Measurements from ENCODE around the gene ARPC1B.
A peak's percentile ranks its signal among the peaks of the same experiment; 100 is the strongest.
"Not testable (repeated sequence)": the region's sequence is repeated elsewhere in the genome, so short reads cannot be mapped to it uniquely, and the experiment has no call there.

ARPC1B gene

DNA sequence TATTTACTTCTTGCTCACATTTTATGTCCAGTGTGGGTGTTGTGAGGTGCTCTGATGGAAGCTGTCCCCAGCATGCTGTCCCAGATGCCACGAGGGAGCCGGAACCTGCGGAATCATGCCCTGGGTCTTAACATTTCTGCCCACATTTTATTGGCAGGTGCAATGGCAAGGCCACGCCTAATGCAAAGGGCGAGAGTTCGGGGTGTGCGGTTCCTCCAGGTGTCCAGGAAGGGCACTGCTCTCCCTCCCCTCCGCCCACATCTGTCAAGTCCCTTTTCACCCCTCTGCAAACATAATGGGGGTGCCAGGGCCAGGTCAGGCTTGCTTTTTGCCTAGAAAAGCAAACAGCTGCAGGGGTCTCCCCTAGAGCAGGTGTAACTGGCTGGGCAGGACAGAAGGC lies 17.5 kb downstream of the ARPC1B start:
- DNase-seq, result no peak

DNA sequence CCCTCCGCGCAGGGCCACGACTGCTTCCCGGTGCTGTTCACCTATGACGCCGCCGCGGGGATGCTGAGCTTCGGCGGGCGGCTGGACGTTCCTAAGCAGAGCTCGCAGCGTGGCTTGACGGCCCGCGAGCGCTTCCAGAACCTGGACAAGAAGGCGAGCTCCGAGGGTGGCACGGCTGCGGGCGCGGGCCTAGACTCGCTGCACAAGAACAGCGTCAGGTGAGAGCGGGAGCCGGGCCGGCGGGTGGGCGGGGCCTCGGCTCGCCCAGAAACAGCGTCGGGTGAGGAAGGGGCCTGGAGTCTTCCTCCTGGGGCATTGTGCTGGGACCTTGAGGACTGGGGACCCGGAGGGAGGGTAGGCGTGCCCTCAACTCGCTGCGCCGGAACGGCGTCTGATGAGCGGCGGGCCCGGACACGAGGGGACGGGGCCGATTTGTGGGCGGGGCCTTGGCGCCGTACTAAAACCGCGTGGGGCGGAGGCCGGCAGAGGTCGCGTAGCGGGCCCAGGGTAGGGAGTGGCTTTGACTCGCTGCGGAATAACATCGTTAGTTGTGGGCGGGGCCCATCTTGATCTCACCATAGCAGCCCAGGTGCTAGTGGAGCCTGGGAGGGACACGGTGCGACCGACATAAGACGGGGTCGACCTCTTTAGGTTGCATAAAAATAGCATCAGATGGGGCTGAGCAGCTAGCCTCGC lies 18.3 kb downstream of the ARPC1B start:
- DNase-seq, result peak; percentile 72

DNA sequence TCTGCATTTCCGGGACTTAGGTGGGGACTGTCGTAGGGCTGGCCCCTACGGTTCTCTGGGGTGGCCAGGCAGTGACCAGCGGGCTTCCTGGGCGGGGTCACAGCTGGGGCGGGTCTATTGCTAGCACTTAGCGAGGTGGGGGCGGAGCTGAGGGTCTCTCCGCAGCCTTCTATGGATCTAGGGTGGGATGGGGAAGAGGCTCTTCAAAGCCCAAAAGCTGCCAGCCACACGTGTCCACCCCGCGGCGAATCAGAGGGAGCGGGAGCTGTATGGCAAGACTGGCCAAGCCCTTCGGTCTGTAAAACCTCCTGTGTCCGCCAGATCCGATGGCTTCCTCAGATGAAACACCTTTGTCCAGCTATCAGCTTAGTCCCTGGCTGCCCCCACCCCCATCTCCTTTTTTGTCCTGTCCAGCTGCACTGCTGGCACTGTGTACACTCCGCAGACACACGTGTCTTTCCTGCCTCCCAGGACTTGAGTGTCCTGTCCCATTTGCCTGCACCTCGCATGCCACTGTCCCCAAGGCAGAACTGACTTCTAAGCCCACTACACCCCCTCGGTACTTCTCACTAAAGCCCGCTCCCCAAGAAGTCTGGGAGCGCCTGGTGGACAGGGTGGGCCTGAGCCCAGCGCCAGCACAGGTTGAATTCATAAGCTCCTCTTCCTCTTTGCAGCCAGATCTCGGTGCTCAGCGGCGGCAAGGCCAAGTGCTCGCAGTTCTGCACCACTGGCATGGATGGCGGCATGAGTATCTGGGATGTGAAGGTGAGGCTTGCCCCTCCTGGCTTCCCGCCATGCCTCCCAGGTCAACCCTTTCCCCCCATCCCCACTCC lies 19.0 kb downstream of the ARPC1B start:
- DNase-seq, result no peak

DNA sequence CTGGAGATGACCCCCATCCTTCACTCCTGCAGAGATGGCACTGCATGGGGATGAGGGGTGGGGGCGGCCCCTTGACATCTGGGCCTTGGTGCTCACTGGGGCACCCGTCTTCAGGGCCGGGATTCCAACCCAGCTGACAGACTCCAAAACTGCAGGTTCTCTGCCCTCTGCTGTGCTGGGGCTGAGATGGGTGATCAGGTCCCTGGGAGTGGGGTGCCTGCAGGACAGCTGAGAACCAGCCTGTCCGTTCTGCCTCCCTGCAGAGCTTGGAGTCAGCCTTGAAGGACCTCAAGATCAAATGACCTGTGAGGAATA lies 19.6 kb downstream of the ARPC1B start:
- no peak for DNase-seq

DNA sequence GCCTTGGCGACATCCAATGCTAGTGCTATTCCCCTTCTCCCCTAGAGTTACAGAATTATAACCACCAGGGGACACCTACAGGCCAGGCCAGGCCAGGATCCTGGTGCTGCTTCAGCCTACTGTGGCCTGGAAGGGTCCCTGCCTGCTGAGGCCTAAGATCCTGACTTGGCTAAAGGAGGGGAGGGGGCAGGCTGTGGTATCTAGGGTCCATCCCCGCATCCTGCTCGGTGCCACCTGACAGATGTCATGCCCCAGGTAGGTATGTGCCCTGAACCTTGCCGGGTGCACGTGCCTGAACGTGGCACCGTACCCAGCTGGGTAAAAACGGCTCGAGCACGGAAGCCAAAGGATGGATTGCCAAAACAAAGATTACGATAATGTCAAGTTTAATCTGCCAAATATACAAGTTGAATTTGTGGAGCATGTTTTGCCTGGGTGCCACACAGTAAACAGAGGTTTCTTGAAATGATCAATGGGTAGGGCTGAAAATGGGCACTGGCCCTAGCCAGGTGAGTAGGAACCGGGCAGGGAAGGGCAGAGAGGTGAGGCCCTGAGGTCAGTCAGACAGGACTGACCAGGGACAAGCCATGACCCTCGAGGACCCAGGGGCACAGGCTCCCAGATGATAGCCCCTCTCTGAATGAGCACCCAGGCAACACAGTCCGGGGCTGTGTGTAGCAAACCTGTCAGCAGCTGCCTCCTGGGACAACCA lies 21.2 kb downstream of the ARPC1B start:
- DNase-seq, result no peak

DNA sequence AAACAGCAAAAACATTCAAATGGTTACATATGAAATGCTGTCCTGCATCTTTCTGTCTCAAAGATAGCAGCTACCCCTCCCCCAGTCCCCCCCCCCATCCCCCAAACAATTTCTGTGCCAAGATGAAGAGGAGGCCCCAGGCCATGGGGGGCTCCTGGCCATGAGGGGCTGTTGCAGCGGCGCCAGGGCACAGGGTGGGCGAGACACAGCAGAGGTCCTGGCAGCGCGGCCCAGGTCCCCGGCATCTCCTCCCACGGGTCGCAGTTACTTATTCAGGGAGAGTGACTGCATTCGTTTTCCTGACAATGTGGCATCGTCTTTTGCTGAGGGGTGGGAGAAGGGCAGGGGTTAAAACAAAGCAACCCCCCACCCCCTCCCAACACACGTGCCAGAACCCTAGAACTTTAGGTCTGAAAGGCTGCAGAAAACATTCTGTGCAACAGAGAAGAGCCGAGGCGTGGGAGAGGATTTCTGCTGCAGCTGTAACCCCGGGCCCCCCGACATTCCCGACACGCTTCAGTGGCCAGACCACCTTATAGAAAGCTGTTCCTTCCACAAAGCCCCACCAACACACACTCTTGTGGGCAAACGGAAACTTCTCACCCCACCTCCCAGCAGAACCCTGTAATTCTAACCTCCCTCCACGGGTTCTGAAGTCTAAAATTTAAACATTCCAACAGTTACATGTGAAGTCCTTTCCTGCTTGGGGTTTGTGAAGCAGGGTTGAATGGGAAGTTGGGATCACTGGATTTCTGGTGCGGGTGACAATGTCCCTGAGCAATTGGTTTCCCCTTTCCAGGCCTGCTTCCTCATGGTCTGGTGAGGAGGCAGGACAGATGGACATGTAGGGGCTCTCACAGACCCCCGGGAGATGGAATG lies 22.1 kb downstream of the ARPC1B start:
- no peak for DNase-seq

DNA sequence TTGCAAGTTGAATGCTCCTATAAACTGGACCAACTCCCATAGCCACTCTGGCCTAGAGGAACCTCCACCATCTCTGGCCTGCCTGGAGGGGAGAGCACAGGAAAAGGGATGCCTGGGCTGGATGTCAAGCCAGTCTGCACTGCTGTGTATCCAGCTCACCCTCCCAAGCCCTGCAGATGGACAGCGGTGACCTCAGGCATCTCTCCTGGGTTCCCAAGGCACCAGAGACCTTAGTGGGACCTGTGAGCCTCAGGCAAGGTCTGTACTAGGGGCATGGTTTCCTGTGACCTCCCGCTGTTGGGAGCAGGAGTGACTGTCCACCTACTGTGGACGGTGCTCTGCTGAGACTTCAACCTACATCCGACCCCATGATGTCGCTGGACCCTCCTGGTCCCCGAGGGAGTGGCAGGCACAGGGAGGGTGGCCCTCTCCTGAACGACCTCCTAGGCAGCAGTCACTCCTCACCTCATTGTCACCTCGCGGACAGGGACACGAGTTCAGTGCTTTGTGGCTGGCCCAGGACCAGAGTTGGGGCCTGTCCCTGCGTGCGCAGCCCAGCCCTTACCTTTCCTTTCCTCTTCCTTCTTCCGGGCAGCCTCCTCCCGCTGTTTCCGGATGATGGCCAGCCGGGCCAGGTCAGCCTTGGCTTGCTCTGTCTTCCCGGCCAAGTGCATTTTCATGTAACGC lies 22.9 kb downstream of the ARPC1B start:
- DNase-seq, result no peak

DNA sequence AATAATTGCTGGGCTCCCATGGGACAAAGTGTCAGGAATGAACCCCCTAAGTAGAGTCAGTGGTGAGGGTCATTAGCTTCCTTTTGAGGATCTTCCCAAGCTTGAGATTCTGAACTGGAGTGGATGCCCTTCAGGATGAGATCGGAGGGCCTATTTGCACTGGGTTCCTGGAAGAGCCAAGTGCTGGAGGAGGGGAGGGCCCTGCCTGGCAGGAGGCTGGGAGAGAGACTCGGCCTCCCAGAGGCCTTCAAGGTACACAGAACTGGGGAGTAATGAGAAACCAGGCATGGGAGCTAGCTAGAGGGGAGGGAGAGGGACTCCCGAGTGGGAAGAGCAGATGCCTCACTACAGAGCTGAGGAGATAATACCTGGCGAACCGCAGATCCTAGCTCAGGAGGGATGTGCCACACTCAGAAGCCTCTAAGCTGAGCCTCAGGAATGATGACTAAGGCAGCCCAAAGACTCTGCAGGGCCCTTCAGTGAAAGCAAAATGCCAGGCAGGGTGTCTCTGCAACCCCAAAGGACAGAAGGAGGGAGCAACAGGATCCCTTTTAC lies 24.4 kb downstream of the ARPC1B start:
- no peak for DNase-seq

DNA sequence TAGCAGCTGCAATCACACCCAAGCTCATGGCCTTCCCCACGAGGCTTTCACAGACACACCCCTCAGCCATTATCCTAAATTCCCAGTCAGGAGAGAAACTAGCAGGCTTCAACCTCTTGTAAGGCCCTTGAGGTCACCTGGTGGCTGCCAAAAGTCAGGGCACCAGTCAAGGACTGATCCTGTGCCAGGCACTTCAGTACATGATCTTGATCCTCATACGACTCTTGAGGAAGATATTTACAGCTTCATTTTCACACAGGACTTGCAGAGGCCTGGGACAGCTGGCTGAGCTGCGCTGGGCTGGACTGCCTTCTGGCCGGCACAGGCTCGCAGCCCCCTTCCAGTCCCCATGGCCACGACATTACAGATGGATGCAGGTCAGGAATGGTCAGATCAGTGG lies 25.1 kb downstream of the ARPC1B start:
- no peak for DNase-seq

DNA sequence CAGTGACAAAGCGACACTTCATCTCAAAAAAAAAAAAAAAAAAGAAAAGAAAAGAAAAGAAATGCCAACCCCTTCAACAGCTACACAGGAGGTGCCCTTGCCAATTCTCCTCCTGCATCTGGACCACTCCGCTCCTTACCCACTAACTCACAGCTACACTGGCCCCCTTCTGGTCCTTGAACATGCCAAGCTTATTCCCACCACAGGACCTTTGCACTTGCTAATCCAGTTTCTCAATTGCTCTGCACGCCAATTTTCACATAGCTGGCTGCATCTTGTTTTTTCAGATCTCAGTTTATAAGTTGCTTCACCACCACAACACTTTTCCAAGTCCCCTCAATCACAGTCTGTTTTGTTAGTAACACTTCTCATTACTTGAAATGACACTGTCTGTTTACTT lies 28.3 kb downstream of the ARPC1B start:
- DNase-seq, result no peak

DNA sequence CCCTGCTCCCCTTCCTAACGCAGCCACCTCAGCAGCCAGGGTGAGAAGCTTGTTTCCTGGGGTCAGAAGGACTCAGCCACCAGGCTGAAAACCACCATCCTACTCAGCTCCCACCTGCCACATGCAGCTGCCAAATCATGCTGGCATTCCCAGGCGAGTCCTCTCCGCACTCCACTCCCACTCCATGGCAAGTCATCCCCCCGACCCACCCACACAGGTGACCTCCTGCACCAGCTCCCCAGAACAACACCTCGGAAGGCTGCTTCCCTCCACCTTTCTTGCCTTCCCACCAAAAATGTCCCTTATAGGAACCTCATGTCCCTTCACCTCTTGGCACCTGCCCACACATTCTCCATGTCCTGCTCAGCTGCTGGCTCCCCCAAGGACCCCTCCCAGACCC lies 29.2 kb downstream of the ARPC1B start:
- no peak for DNase-seq

DNA sequence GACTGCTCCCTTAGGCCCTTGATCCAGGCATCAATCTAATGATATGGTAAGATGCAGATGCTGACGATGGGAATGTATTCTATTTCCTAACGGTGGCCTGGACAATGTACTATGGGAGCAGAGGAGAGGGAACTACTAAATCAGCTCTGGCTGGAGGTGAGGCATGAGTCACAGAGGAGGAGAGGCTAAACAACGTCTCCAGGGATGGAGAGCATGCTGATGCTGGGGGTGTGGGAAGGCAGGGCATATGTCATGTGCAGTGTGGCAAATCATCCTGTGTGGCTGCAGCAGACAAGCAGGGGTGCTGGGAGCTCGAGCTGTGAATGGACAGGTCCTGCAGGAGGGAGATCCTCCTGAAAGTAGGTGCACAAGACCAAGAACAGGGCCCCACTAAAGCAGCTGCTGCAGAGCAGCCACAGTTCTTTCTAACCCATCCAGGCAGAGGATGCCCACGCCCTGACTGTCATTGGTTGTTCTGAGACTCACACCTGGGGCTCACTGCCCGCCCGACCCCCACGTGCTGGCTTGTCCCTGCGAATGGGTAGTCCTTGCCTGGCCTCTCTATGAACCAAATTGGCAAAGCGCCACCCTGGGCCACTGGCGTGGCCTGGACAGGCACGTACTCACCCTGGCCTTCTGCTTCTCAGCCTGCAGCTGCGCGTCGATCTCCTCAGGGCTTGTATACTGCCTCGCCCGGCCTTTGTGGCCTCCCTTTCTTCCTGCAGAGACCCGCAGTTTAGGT lies 29.9 kb downstream of the ARPC1B start:
- no peak for DNase-seq

DNA sequence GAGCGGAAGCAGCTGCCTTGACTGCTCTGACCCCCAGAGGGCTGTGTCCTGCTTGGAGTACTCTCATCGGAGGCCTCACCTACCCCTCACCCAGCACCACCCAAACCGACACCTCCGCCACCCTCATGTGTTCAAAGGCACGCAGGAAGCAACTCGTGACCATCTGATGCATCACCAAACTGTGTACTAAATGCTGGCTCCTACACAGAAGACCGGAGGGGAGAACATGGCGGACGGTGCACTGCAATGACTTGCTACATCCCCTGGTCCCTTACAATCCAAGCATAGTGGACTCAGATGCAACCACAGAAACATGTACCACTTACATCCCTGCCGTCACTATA lies 30.4 kb downstream of the ARPC1B start:
- DNase-seq, result no peak

DNA sequence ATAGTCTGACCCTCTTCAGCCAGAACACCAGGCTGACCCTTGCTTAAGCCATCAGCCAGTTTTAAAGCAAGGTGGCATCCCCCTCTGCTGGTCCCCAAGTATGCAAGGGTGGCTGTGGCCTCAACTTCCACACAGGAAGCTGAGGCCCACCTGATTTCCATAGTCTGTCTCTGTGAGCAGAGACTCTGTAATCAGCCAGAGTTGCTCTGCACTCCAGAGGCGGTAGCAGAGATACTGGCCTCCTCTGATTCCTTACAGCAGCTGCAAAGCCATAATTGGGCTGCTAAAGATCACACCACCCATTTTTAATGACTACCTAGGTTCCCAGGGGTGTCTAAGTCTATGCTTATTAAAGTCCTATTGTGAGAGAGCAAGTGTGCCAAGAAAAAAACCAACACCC lies 32.0 kb downstream of the ARPC1B start:
- DNase-seq, result no peak

DNA sequence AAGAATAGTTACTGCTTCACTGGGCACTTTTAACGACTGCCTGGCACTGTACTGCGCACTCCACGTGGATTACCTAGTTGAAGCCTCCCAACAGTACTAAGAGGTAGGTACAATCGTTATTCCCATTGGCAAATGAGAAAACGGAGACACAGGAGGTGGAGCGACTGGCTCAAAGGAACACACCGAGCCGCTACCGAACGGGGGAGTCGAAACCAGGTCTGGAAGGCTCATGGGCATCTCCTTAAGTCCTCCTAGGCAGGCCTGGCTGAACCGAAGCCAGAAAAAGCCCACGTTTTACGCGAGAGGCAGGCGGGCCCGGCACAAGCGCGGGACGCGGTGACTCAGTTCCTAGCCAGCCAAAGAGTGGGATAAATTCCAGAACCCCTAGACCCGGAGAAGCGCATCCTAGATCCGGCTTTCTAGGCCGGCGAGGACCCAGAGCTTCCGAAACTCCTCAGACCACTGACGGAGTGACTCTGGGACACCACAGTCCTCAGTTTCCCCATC lies 33.4 kb downstream of the ARPC1B start:
- peak; percentile 42 for DNase-seq

DNA sequence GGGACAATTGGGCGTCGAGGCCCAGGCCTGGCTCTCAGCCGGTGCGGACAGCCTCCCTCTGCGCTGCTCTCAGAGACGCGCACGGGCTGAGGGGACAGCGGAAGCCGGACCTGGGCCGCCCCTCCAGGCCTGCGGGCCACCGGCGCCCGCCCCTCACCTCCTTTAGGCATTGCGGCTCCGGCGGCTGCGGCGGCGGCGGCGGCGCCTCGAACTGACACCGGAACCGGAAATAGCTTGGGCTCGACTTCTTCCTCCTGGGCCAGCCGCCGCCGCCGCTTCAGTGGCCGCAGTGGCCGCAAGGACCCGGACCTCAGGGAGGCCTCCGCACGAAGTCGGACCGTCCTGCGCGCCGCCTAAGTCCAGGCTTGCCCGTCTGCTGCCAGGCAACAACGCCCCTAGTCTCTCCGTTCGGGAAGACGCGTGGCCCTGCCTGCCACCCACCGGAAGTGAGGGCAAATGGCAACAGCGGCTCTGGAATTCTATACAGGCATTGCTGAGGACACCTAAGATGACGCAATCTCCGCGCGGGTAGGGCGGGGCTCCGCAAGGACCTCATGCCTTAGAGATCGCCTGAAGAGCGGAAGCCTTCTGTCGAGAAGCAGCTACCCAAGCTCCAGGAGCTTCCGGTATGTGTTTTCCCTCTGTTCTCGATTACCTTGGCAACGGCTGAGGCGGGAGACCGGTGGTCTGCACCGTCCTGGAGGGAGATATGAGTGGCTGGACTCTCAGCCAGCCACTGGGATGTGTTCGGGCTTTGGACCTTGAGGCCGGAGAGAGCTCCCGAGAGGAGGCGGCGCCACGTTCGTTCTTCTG lies 34.1 kb downstream of the ARPC1B start, which contains the start of the genes BUD31 and PDAP1:
Gene BUD31, plus strand, starts transcription at position 591 of the 813 bp plus-strand sequence. CDS start 2,124 bp downstream, outside the sequence.
Gene PDAP1, minus strand, starts transcription at position 219 of the 813 bp plus-strand sequence. Its CDS starts 49 bp downstream, at position 170.
- DNase-seq, result peak; percentile 83

DNA sequence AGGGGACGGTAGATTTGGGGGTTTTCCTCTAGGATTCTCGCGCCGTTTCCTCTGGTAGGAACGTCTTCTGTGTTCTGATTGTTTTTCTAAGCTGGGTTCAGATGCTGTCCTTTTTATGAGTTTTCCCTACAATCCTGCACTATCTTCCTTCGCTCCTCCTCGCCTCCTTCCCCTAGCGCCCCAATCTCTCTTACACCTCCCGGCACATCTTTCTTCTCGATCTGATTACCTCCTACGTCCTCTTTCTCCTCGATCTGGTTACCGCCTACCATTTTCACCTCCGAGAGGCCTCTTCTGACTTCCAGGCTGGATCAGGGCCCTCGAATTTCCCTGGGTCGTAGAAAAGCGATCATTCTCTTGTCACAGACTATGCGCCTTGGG lies 34.7 kb downstream of the ARPC1B start:
- DNase-seq, result no peak

DNA sequence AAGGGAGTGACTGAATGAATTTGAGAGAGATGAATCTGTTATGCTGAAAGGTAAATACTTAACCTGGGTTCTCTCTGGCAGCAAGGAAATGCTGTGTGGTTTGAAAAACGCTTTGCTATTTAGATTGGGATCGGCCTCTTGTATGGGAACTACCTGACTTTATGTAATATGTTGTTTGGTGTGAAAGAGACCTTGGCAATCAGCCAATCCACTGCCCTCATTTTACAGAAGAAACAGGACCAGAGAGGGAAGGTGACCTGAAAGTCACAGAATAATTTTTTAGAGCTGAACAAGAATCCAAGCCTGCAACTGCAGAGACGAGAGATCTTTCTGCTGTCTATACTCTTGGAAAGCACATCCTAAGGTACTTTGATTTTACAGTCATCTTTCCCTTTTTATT lies 35.3 kb downstream of the ARPC1B start:
- no peak for DNase-seq

DNA sequence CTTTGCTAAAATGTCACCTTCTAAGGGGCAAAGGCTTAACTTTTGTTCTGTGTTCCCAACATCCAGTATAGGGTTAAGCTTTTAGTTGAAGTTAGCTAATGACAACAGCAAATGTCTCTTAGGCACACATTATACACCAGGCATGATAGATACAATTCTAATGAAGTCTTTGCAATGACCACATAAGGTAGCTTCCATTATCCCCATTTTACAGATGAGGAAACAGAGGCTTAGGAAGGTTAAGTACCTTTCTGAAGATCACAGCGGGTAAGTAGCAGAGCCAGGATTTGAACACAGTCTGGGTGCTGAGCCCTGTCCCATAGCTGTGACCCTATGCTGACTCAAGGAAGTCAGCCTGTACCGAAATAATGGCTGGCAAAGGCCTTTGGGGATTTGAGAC lies 36.1 kb downstream of the ARPC1B start:
- DNase-seq, result no peak

DNA sequence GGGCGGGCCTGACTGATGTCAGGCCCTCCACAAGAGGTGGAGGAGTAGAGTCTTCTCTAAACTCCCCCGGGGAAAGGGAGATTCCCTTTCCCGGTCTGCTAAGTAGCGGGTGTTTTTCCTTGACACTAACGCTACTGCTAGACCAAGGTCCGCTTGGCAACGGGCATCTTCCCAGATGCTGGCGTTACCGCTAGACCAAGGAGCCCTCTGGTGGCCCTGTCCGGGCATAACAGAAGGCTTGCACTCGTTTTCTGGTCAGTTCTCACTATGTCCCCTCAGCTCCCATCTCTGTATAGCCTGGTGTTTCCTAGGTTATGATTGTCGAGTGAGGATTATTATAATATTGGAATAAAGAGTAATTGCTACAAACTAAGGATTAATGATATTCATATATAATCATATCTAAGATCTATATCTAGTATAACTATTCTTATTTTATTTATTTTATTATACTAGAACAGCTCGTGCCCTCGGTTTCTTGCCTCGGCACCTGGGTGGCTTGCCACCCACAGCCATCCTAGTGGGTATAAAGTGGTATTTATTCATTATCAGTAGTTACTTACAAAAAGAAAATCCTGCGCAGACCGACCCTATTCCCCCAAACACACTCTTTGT lies 41.1 kb downstream of the ARPC1B start:
- not testable (repeated sequence) for DNase-seq
